Glutamatergic neuron (in vitro differentiated cells): ENCODE data around the gene EPHB3. TPM values are rescaled to one million over a fixed set of nuclear protein-coding genes. Genes with fewer than 3 reads are reported as not detected.

ENCODE experiments used
- DNase-seq: peaks from one replicate; pipeline ENCODE4 v3.0.0; 2022
- H3K27ac Mint-ChIP-seq: one replicate; pipeline ENCODE4 v1.8.0; 2020; ENCODE audit warnings: mild to moderate bottlenecking, mixed read lengths, inconsistent platforms; ENCODE audit not compliant: unreplicated experiment
- H3K27me3 Mint-ChIP-seq: one replicate; pipeline ENCODE4 v1.8.0; 2020; ENCODE audit warnings: mild to moderate bottlenecking, moderate library complexity, mixed read lengths, inconsistent platforms; ENCODE audit not compliant: unreplicated experiment
- H3K36me3 Mint-ChIP-seq: one replicate; pipeline ENCODE4 v1.8.0; 2020; ENCODE audit warnings: mild to moderate bottlenecking, mixed read lengths, inconsistent platforms; ENCODE audit not compliant: unreplicated experiment
- H3K4me1 Mint-ChIP-seq: one replicate; pipeline ENCODE4 v1.8.0; 2020; ENCODE audit warnings: mild to moderate bottlenecking, low read depth, mixed read lengths, inconsistent platforms; ENCODE audit not compliant: unreplicated experiment
- H3K4me3 Mint-ChIP-seq: one replicate; pipeline ENCODE4 v1.8.0; 2020; ENCODE audit warnings: mild to moderate bottlenecking, mixed read lengths, inconsistent platforms; ENCODE audit not compliant: unreplicated experiment
- H3K9me3 Mint-ChIP-seq: one replicate; pipeline ENCODE4 v1.8.0; 2020; ENCODE audit warnings: mild to moderate bottlenecking, moderate library complexity, mixed read lengths, inconsistent platforms; ENCODE audit not compliant: unreplicated experiment
- CTCF ChIP-seq: fragments of 200-600 bp; sonication (generic); IDR thresholded peaks from one replicate; pipeline ENCODE4 v1.5.0; 2021; ENCODE audit not compliant: partially characterized antibody, unreplicated experiment
- total RNA-seq: library from RNA; stranded (reverse); fragmentation: NEBNext Ultra II Directional; extraction: Animal tissue kit (Norgen Biotek cat#: 25700); gene quantifications from one replicate; pipeline ENCODE4 v1.2.1, GENCODE V29; 2021; ENCODE audit not compliant: unreplicated experiment

EPHB3 gene
- total RNA-seq, 1 donor from 2014 or later: 5.0 TPM

GRCh38 chr3:184582646-184583577 is 21.3 kb downstream of the EPHB3 start:
- H3K9me3 Mint-ChIP-seq: peaks cover 17% of the 10 kb centered on the region
- no peak for TF ChIP-seq CTCF
- H3K36me3 Mint-ChIP-seq: peaks cover 11% of the 10 kb centered on the region
- no peak for DNase-seq
- H3K27me3 Mint-ChIP-seq: peaks cover 30% of the 10 kb centered on the region
- peak overlapping the region; percentile 60 for H3K27ac Mint-ChIP-seq
- H3K4me3 Mint-ChIP-seq: peak overlapping the region; percentile 87
- H3K4me1 Mint-ChIP-seq: peaks cover 21% of the 10 kb centered on the region

GRCh38 chr3:184583578-184584451 is 22.2 kb downstream of the EPHB3 start:
- Mint-ChIP-seq H3K27me3 (peaks cover 22% of the 10 kb centered on the region), H3K36me3 (peaks cover 7% of the 10 kb centered on the region), H3K9me3 (peaks cover 15% of the 10 kb centered on the region), H3K4me3 (peak overlapping the region; percentile 77), H3K4me1 (peaks cover 19% of the 10 kb centered on the region), H3K27ac (no peak overlapping the region)
- peak; percentile 57 for DNase-seq
- peak; percentile 29 for TF ChIP-seq CTCF

GRCh38 chr3:184584464-184584891 is 22.9 kb downstream of the EPHB3 start:
- no peak for DNase-seq
- H3K4me1 Mint-ChIP-seq: peaks cover 15% of the 10 kb centered on the region

GRCh38 chr3:184585545-184585944 is 24.0 kb downstream of the EPHB3 start:
- TF ChIP-seq CTCF: no peak
- H3K9me3 Mint-ChIP-seq: peaks cover 10% of the 10 kb centered on the region
- peaks cover 15% of the 10 kb centered on the region for H3K4me1 Mint-ChIP-seq
- no peaks in the 10 kb centered on the region for H3K36me3 Mint-ChIP-seq
- no peak overlapping the region for H3K27ac Mint-ChIP-seq
- H3K27me3 Mint-ChIP-seq: peaks cover 14% of the 10 kb centered on the region
- H3K4me3 Mint-ChIP-seq: no peak overlapping the region
- DNase-seq: no peak

More at GRCh38 chr3:184584464-184584891, 22.9 kb downstream of the EPHB3 start:
- no peaks in the 10 kb centered on the region for H3K36me3 Mint-ChIP-seq
- H3K9me3 Mint-ChIP-seq: peaks cover 10% of the 10 kb centered on the region
- TF ChIP-seq CTCF: no peak
- peaks cover 17% of the 10 kb centered on the region for H3K27me3 Mint-ChIP-seq
- peak overlapping the region; percentile 77 for H3K4me3 Mint-ChIP-seq
- no peak overlapping the region for H3K27ac Mint-ChIP-seq
